GM12872 (cell line): ENCODE measurements around the gene PRSS53.

ENCODE experiments used
- TF ChIP-seq, protein P1 (sequence below): IDR thresholded peaks from 3 replicates; pipeline ENCODE4 v1.5.1; 2011; ENCODE audit warnings: low read depth, mild to moderate bottlenecking, low read length, moderate library complexity; ENCODE audit not compliant: insufficient read depth

The PRSS53 gene

DNA sequence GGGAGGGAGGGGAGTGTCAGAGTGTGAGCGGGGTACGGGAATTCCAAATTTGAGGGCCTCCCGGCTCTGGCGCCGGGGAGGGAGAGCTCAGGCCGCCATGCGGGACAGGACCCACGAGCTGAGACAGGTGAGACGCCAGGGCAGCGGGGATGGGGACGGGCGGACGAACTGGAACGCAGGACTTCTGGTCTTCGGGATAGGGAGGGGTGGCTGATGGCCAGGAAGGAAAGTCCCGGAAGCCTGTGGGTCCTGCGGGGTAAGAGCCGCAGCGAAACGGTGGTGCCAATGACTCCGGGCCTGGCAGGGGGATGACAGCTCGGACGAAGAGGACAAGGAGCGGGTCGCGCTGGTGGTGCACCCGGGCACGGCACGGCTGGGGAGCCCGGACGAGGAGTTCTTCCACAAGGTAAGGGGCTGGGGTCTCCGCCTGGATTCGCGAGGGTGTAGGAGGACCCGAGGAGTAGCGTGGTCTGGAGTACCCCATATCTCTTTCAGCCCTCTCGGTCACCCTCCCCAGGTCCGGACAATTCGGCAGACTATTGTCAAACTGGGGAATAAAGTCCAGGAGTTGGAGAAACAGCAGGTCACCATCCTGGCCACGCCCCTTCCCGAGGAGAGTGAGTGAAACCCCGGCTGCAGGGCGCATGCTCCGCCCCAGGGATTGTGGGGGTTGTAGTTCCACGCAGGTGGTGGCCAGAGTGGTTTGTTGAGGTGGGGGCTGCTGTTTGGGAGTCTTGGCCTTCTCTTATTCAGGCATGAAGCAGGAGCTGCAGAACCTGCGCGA, 54.8 kb downstream of the PRSS53 start:
- TF ChIP-seq, protein P1, sequence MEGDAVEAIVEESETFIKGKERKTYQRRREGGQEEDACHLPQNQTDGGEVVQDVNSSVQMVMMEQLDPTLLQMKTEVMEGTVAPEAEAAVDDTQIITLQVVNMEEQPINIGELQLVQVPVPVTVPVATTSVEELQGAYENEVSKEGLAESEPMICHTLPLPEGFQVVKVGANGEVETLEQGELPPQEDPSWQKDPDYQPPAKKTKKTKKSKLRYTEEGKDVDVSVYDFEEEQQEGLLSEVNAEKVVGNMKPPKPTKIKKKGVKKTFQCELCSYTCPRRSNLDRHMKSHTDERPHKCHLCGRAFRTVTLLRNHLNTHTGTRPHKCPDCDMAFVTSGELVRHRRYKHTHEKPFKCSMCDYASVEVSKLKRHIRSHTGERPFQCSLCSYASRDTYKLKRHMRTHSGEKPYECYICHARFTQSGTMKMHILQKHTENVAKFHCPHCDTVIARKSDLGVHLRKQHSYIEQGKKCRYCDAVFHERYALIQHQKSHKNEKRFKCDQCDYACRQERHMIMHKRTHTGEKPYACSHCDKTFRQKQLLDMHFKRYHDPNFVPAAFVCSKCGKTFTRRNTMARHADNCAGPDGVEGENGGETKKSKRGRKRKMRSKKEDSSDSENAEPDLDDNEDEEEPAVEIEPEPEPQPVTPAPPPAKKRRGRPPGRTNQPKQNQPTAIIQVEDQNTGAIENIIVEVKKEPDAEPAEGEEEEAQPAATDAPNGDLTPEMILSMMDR = no peak
